ENCODE data around the gene DCDC2B. TPM values are rescaled to one million over a fixed set of nuclear protein-coding genes. Genes with fewer than 3 reads are reported as not detected.

DCDC2B gene
- total and polyA plus RNA-seq, 9 of the 15 experiments (the other 6 are each of a cell fraction or from before 2014, with no cell fraction given): not detected

GRCh38 chr1:32250893-32251716 lies 42.2 kb downstream of the DCDC2B start, which contains the start of gene LCK:
LCK (plus strand) TSS chr1:32251265; CDS start chr1:32274330, 23,065 bp downstream.
- peak within 1 kb of the TSS; percentile 68 for H2AFZ ChIP-seq (ENCODE audit: low read depth, low read length)
- in situ Hi-C loops (cut with MboI): no loop called here
- intact Hi-C loops (cut with micrococcal nuclease): no loop called here
- H3K9me1 ChIP-seq (ENCODE audit: control insufficient read depth, insufficient read depth, low read length): no peaks in the 10 kb centered on the region
- no TSS peak for BruUV-seq (replicated peaks)
- no peak within 1 kb of the TSS for H3K27ac ChIP-seq (ENCODE audit: extremely low read depth, low read depth, low read length)
- H3K4me3 ChIP-seq: no peak within 1 kb of the TSS
- H3K9ac ChIP-seq (ENCODE audit: insufficient read depth in 1 of 2, low read depth in 2 of 2, low read length in 2 of 2): peak within 1 kb of the TSS in 1 of 2 experiments; percentile 67; a peak in 2 of 4 replicates
- peak within 1 kb of the TSS; percentile 20; the same call in 1 of the 2 replicates for H3K4me2 ChIP-seq (ENCODE audit: insufficient read depth, low read length)
- ATAC-seq (no peak), FAIRE-seq (no peak), DNase-seq (ENCODE audit: extremely low read depth in 1 of 4, low spot score in 3 of 4) (no peak)
- H3K79me2 ChIP-seq (ENCODE audit: control insufficient read depth, insufficient read depth, low read length): no peaks in the 10 kb centered on the region
- H3K9me3 ChIP-seq (replicated peaks; ENCODE audit: control insufficient read depth, insufficient read depth, low read depth, low read length): no peaks in the 10 kb centered on the region
- POLR2A ChIA-PET: interaction anchor here (0.6 to 2.0 kb wide), 2 partner anchors 7 to 33 kb away, joined by 4 to 6 read pairs; no protein-coding TSS in a partner anchor
- no peaks in the 10 kb centered on the region for H3K36me3 ChIP-seq (ENCODE audit: control insufficient read depth, insufficient read depth, low read length)
- peaks cover 27 to 33% of the 10 kb centered on the region in 2 experiments; a peak in 4 of 5 replicates for H3K4me1 ChIP-seq (replicated peaks in 1 of 2; ENCODE audit: control insufficient read depth in 2 of 2, insufficient read depth in 2 of 2, low read length in 2 of 2)
- H4K20me1 ChIP-seq (replicated peaks; ENCODE audit: control insufficient read depth, insufficient read depth, low read length): no peaks in the 10 kb centered on the region
- CTCF ChIA-PET (ENCODE audit: low intra/inter-chr PET ratio): no interaction called here
- H3K27me3 ChIP-seq (ENCODE audit: control insufficient read depth in 2 of 2, insufficient read depth in 2 of 2, low read length in 2 of 2): no peaks in the 10 kb centered on the region
- 78% methylated on average over 24 of the region's 25 CpGs for WGBS (ENCODE audit: insufficient coverage, low coverage, missing lambda C conversion rate)
- TF ChIP-seq MAX (CRISPR knock-in tag; IDR thresholded peaks at IDR 0.05) (peak; percentile 46; the same call in 1 of the 2 replicates), DDX20 (tag; IDR thresholded peaks at IDR 0.05; ENCODE audit: low read depth) (no peak), HMG20B (CRISPR knock-in tag; IDR thresholded peaks at IDR 0.05) (no peak), ZNF695 (CRISPR knock-in tag; IDR thresholded peaks at IDR 0.05) (no peak), E2F6 (IDR thresholded peaks at IDR 0.05; ENCODE audit: borderline replicate concordance in 1 of 2, extremely low read depth in 1 of 2, insufficient read depth in 1 of 2, insufficient read length in 1 of 2, low read depth in 1 of 2, low read length in 1 of 2, poor library complexity in 1 of 2, severe bottlenecking in 1 of 2) (peak in 1 of 2 experiments; percentile 24), ZNF12 (CRISPR knock-in tag; IDR thresholded peaks at IDR 0.05) (0 out of 2 replicates have a peak, but pooled peaks have one; percentile 26), RBFOX2 (IDR thresholded peaks at IDR 0.05; ENCODE audit: low read depth, low read length) (0 out of 2 replicates have a peak, but pooled peaks have one; percentile 33), POLR2G (IDR thresholded peaks at IDR 0.05; ENCODE audit: low read depth, low read length) (peak; percentile 40; the same call in 1 of the 2 replicates), BACH1 (tag; IDR thresholded peaks at IDR 0.05) (no peak), RUNX1 (IDR thresholded peaks at IDR 0.05; ENCODE audit: low read depth) (no peak), THAP7 (CRISPR knock-in tag; IDR thresholded peaks at IDR 0.05) (no peak), ZNF23 (CRISPR knock-in tag; IDR thresholded peaks at IDR 0.05) (no peak), SMAD2 (IDR thresholded peaks at IDR 0.05; ENCODE audit: low read depth, low read length) (no peak), LARP7 (IDR thresholded peaks at IDR 0.05) (no peak), FUS (optimal IDR thresholded peaks at IDR 0.05; ENCODE audit: low read depth, low read length) (no peak), HMG20A (CRISPR knock-in tag; conservative IDR thresholded peaks at IDR 0.05) (no peak), JUND (IDR thresholded peaks at IDR 0.05; ENCODE audit: borderline replicate concordance, low read depth, low read length) (no peak), JUND (tag; IDR thresholded peaks at IDR 0.05; ENCODE audit: borderline replicate concordance, low read depth, low read length) (no peak)

Data from K562 (cell line).